Nephron progenitor cell (in vitro differentiated cells): Measurements from ENCODE around the gene DBH.

Experiments
- DNase-seq: peaks from one replicate; pipeline ENCODE4 v3.0.0; 2021
- H3K27ac Mint-ChIP-seq: 2 replicates; pipeline ENCODE4 v1.8.0; 2021; ENCODE audit warnings: mild to moderate bottlenecking, moderate library complexity, mixed read lengths
- H3K27me3 Mint-ChIP-seq: 2 replicates; pipeline ENCODE4 v1.8.0; 2021; ENCODE audit warnings: mild to moderate bottlenecking, low read depth, mixed read lengths; ENCODE audit not compliant: poor library complexity
- H3K36me3 Mint-ChIP-seq: 2 replicates; pipeline ENCODE4 v1.8.0; 2021; ENCODE audit warnings: low read depth, mixed read lengths
- H3K4me1 Mint-ChIP-seq: 2 replicates; pipeline ENCODE4 v1.8.0; 2021; ENCODE audit warnings: mixed read lengths
- H3K4me3 Mint-ChIP-seq: 2 replicates; pipeline ENCODE4 v1.8.0; 2021; ENCODE audit warnings: mild to moderate bottlenecking, moderate library complexity, mixed read lengths
- H3K9me3 Mint-ChIP-seq: 2 replicates; pipeline ENCODE4 v1.8.0; 2021; ENCODE audit warnings: mild to moderate bottlenecking, moderate library complexity, mixed read lengths
- CTCF ChIP-seq: fragments of 200-600 bp; sonication (generic); IDR thresholded peaks from 2 replicates; pipeline ENCODE4 v1.5.0; 2021; ENCODE audit warnings: antibody characterized with exemption

Gene DBH

GRCh38 chr9:133629221-133630110 is 6.7 kb upstream of the DBH start:
- no peak overlapping the region for H3K4me3 Mint-ChIP-seq
- H3K4me1 Mint-ChIP-seq: peaks cover 27% of the 10 kb centered on the region
- peaks cover 29% of the 10 kb centered on the region for H3K9me3 Mint-ChIP-seq
- H3K27me3 Mint-ChIP-seq: peaks cover 29% of the 10 kb centered on the region
- no peak overlapping the region for H3K27ac Mint-ChIP-seq
- DNase-seq: no peak
- no peak for TF ChIP-seq CTCF
- H3K36me3 Mint-ChIP-seq: no peaks in the 10 kb centered on the region

- H3K27me3 Mint-ChIP-seq: peaks cover 26% of the 10 kb centered on the region
- no peak for TF ChIP-seq CTCF
- no peak overlapping the region for H3K27ac Mint-ChIP-seq
- no peaks in the 10 kb centered on the region for H3K36me3 Mint-ChIP-seq
- no peak for DNase-seq
- H3K4me3 Mint-ChIP-seq: no peak overlapping the region
- peaks cover 14% of the 10 kb centered on the region for H3K9me3 Mint-ChIP-seq
- peaks cover 41% of the 10 kb centered on the region for H3K4me1 Mint-ChIP-seq
Measured at GRCh38 chr9:133631111-133631510, 5.1 kb upstream of the DBH start.

- no peaks in the 10 kb centered on the region for H3K9me3 Mint-ChIP-seq
Measured at GRCh38 chr9:133632806-133633680, 3.1 kb upstream of the DBH start.

GRCh38 chr9:133633681-133634080 is 2.5 kb upstream of the DBH start:
- H3K4me1 Mint-ChIP-seq: peaks cover 61% of the 10 kb centered on the region
- no peaks in the 10 kb centered on the region for H3K36me3 Mint-ChIP-seq
- H3K27ac Mint-ChIP-seq: peak overlapping the region; percentile 75
- no peak for TF ChIP-seq CTCF
- no peak for DNase-seq
- H3K4me3 Mint-ChIP-seq: peak overlapping the region; percentile 72
- peaks cover 19% of the 10 kb centered on the region for H3K27me3 Mint-ChIP-seq
- H3K9me3 Mint-ChIP-seq: no peaks in the 10 kb centered on the region

More at GRCh38 chr9:133632806-133633680, 3.1 kb upstream of the DBH start:
- peak overlapping the region; percentile 75 for H3K27ac Mint-ChIP-seq
- TF ChIP-seq CTCF: no peak
- no peak for DNase-seq
- H3K4me3 Mint-ChIP-seq: peak overlapping the region; percentile 72
- H3K36me3 Mint-ChIP-seq: no peaks in the 10 kb centered on the region
- peaks cover 54% of the 10 kb centered on the region for H3K4me1 Mint-ChIP-seq
- H3K27me3 Mint-ChIP-seq: peaks cover 19% of the 10 kb centered on the region

GRCh38 chr9:133634081-133634691 is 2.0 kb upstream of the DBH start:
- no peaks in the 10 kb centered on the region for H3K9me3 Mint-ChIP-seq
- peak; percentile 55 for DNase-seq
- TF ChIP-seq CTCF: no peak
- no peaks in the 10 kb centered on the region for H3K36me3 Mint-ChIP-seq
- H3K4me1 Mint-ChIP-seq: peaks cover 61% of the 10 kb centered on the region
- peaks cover 19% of the 10 kb centered on the region for H3K27me3 Mint-ChIP-seq
- H3K4me3 Mint-ChIP-seq: peak overlapping the region; percentile 72
- H3K27ac Mint-ChIP-seq: peak overlapping the region; percentile 69
